AG20443 (cell line): ENCODE data around the gene CRYBA2.

Source experiments
- DNase-seq: peaks from one replicate; pipeline ENCODE4 v3.0.0; 2012; ENCODE audit warnings: low spot score, mixed read lengths

The CRYBA2 gene, protein sequence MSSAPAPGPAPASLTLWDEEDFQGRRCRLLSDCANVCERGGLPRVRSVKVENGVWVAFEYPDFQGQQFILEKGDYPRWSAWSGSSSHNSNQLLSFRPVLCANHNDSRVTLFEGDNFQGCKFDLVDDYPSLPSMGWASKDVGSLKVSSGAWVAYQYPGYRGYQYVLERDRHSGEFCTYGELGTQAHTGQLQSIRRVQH

DNA sequence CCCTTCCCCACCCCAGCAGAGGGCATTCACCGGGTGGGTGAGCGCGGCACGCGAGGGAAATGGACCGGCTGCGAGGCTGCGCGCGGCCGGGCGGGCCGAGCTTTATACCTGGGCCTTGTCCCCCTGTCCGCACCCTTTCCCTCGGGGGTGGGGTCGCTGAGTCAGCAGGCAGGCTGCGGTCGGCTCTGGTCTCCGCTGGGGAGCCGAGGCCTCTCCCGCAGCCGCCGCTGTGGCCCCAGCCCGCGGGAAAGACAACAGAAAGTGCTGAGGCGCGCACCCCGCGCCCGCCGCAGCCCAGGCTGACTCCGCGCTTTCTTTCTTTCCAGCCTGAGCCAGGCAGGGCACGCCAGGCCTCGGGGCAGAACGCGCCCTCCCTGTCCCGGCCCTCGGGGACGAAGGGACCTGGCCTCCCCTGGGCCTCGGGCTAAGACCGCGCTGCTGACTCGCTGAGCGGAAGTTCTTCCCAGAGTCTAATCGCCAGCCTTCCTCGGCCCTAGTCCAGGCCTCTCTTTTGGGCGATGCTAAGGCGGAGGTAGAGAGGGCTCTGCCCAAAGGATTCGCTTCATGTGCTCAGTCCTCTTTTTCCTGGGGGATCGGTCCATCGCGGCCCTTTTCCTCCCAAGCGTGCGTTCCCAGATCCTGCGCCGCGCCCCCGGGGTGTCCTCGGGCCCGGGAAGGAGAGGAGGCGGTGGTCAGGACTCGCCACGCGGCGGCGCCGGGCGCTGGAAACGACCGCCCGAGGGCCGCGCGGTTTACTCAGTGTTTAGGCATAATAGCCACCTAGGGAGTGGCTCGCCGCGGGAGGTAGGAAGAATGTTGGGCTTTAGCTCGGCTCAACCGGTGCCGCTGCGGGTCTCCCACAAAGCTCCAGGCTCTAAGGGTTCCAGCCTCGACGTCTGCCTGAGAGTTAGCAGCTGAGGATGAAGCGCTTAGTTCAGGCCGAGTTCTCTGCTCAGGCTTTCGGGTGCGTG lies at the start of gene CRYBA2:
CRYBA2 (minus strand) TSS at position 78 of the 971 bp plus-strand sequence. CDS start 246 bp downstream, outside the sequence.
- DNase-seq: no peak

DNA sequence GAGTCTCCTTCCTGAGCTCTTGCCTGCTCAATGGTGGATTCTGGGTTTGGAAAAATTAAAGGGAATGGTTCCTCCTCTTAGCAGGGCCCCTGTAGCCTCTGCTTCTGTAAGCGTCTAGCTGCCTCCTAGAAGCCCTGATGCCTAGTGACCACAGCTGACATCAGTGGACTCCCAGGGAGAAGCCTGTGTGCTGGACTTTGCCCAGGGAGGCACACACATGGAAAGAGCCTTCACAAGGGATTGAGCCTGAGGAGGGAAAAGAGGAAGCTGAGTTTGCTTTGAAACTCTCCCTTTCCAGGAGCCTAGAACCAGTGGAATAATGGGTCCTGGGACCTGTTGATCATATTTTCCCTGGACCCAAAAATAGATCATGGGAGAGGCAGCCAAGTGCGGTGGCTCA lies 49.5 kb upstream of the CRYBA2 start:
- DNase-seq: no peak

DNA sequence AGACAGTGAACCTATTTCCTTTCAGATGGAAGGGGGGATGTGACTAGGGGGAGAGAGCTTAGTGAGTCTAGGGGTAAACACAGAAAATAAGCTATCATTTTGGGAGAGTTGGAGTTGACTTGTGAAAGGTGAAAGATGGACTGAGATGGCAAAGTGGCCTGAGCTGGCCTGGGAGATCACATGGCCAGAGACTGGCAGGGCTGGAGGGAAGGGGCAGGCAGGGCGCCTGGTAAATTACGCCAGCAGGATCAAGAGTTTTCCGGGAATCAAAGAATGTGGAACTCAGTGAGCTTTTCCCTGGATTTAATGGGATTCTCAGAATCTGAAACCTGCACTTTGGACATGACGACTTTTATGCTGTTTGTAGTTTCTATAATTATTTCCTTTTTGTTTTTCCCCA lies 48.9 kb upstream of the CRYBA2 start:
- DNase-seq: no peak

DNA sequence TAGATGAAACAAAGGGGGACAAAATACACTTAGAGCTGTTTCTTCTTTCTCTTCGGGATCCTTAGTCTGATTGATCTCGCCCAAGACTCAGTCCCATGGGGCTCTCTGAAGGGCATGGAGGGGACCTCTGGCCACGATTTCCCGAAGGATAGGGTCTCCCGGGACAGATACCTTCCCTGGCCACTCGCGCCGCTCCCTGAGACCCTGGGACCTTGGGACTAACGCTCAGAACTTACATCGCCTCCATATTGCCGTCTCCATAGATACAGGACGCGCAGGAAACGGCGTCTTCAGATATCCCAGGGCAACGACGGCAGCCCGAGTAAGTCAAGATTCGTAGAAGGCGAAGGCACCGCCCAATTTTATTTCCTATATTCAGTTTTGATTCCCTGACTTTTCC lies 48.0 kb upstream of the CRYBA2 start, which contains the start of gene CFAP65:
CFAP65 (minus strand) TSS at position 265 of the 400 bp plus-strand sequence. CDS start 2,468 bp downstream, outside the sequence.
- peak; percentile 71 for DNase-seq

DNA sequence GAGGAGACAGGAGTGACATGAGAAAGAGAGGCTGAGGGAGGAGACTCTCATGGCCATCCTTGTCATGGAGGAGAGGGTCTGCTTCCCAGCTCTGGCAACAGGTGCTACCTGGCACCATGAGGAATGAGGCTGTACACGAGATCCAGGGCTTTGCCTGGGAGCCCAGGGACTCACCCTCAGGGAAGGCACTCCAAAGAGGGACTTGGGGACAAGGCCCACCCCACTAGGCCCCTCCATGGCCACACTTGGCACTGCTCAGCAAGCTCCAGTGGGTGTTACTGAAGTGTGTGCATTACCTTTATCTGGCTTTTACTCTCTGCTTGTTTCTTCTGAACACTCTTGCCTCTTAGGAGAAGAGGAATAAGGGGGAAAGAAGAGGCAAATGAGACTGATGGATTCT lies 45.4 kb upstream of the CRYBA2 start:
- no peak for DNase-seq

DNA sequence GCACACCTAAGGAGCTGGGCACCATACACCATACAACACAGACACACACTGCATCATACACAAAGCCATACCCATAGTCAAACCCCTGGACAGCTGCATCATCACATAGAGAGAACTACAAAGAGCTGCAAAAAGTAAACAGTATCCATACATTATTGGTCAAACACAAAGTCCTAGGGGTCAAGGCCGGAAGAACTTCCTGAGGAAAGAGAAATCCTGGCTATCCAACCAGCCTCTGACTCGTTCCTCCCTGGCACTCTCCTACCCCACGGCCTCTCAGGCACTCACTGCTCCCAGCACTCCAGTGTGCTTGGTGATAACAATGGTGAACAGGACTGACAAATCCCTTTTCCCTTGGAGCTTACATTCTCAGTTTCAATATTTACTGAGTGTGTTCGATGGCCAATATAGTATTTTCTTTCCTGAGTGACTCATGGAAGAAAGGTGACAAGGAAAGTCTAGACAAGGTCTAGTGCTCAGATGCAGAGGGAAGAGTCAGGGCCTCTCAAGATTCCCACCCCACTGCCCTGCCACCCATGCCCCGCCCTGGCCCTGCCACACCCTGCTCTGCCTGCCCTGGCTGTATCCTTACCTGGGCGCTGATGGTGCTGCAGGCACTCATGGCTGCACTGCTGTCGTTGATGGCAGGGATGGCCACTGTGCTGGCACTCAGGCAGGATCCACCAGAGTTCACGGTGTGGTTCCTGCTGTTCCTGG lies 44.7 kb upstream of the CRYBA2 start:
- no peak for DNase-seq

DNA sequence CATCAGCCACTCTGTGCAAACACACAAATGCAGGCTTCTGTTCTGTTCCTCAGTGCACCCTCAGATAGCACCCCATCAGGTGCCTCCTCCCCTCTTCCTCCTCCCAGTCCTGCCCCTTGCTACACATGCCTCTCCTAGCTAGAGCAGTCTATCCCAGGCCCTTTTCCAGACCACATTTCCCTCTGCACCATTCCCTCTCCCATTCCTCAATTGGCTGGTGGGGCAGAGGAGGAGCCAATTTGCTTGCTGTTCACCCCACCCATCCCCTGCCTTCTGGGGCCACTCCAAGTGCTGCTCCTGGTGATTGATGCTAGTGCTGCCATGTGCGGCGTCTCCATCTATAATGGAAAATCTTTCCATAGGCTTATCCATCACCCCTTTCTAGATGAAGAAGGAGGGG lies 42.7 kb upstream of the CRYBA2 start:
- no peak for DNase-seq

DNA sequence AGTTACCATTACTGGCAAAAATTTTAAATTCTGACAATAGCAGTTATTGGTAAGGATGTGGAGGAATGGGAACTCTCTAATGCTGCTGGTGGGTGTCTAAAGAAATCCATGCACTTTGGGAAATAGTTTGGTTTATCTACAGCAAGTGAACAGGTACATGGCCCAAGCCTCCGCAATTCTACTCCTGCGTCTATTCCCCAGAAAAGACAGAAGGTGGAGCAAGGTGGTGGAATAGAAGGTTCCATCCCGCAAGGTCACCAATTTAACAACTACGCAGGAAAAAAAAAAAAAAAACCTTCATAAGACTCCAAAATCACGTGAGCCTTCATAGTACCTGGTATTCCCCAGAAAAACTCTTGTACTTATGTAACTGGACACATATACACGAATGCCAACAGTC lies 41.6 kb upstream of the CRYBA2 start:
- DNase-seq: no peak

DNA sequence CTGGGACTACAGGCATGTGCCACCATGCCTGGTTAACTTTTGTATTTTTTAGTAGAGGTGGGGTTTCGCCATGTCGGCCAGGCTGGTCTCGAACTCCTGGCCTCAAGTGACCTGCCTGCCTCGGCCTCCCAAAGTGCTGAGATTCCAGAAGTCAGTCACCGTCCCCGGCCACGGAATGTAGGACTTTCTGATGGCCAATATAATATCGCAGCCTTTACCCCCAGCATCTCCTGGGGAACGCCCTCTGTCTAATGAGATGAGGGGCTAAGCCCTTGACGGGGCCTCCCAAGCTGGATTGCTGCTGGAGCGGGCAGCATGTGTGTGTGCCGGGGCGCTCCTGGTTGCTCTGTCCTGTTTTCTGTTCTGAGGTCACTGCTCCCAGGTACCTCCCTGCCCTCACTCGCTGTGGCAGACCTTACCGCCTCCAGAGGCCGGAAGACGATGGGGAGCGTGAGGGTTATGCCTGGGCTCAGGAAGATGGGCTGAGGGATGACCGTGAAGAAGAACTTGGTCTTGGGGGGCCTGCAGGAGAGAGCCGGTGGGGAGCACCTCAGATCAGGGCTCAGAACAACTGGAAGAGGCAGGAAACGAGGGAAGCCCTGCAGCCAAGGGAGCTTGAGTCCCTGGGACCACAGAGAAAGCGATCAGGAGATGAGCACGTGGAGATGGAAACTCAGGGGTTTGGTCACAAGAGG lies 39.0 kb upstream of the CRYBA2 start:
- no peak for DNase-seq

DNA sequence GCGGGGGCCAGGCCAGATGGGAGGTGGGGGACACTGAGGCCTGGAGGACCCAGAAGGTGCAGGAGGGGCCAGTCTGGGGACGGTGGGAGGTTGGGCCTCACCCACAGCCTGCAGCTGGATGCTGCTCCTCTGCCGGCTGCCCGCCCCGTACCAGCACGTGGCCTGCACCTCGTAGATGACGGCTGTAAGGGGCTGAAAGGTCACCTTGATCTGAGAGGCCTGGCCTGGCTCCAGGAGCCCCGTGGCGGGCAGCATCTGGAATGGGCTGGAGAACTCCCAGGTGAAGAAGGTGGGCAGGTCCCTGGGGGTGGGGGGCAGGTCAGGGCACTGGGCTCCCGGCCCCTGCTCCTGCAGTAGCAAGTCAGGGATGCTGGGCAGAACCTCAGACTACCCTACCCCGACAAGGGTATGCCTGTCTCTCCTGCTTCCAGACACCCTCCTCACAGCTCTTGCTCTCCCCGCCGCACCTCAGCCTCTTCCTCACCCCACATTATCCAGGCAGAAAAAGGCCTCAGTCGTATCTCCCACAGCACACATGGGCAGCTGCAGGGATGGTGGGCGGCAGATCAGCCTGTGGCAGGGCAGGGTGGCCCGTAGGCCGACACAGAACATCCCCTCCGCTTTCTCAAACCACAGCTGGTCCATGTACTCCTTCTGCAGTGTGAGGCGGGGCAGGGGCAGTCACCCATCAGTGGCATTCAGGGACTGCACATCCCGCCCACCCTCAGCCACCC lies 38.0 kb upstream of the CRYBA2 start:
- DNase-seq: no peak

DNA sequence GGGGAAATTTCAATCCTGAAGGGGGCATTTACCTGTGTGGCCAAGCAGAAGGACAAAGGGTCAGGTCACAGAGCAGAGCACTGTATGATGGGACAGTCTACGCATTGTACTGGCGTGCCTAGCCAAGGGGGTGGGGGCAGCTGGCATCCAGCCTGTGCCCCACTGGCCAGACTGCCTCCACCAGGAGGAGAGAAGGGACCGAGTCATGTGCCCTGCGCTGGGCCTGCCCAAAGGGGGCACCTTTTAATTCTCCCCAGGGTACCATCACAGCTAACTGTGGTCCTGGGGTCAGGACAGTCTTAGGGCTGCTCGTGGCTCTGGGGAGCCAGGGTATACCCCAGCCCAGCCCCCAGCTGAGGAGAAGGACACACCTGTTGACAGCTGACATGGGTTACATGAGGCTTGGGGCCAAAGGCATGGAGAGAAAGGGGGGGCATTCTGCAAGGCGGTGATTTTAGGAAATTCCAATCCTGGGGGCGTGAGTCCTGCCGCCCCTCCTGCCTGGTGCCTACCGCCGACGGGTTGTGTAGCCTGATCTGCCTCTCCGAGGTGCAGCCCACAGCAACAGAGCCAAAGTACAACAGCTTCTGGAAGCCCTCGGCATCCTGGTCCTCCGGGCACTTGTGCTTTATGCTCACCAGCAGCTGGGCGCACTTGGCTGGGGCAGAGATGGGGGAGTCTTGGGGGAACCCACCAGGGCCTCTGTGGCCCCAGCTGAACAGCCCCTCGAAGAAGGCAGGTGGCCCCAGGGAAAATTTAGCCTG lies 37.1 kb upstream of the CRYBA2 start:
- no peak for DNase-seq

DNA sequence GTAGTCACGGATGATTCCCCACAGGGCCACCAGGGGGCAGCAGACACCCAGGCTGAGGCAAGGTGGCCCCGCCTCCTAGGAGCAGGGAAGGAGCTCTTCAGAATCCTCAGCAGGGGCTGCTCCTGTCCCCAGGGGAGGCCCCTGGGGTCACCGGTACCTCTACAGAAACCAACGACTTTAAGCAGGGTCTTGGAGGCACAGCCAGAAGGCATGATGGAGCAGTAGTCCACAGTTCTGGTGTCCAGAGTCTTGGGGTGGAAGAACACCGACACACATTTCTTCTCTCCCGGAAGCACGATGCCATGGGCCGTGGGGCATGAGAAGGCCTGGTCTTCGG lies 36.6 kb upstream of the CRYBA2 start:
- peak; percentile 92 for DNase-seq

DNA sequence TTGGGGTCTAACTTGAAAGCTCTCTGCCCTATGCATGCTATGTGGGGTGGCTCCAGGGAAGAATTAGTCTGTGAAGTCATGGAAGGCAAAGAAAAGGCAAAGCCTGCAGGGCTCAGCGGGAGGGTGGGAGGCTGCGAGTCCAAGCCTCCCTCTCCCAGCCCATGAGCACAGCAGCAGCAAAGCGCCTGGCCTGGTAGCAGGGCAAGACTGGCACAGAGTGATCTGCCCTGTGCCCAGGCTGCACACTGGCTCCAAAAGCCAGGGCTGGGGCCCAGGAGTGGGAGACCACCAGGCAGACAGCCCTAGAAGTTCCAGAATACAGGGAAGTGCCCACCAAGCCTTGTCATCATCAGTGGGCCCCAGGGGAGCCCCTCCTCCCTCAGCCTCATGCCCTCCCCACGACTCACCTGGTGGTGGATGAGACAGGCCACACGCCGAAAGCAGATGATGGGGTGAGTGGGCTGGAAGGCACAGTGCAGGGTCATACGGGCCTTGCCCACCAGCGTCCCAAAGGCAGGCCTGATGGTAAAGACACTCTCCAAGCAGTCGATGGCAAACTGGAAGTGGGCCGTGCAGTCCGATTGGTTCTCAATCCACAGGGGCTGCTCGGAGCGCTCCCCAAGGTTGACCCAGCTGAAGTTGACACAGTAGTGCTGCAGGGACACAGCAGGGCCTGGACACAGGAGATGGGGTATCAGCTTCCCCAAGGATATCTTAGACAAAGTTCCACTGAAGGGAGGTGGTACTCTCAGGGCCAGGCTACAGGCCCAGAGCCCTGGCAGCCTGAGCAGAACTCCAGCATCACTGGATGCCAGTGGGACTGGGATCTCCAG lies 36.0 kb upstream of the CRYBA2 start:
- no peak for DNase-seq

DNA sequence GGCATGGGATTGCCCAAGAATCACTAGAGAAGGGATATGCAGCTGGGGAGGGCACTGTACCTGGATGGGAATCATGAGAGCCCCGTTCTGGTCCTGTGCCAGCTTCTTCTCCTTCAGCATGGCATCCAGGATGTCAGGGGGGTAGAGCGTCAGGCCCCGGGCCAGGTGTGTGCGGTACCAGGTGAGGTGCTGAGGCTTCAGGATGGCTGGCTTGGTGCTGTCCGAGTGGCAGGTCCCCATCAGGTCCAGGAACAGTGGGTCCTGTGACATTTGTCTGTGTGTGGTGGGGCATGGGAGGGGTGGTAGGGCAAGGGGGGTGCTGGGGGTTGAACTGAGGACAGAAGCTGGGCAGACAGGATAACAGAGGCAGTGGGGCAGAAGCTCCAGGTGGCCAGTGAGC lies 34.9 kb upstream of the CRYBA2 start:
- no peak for DNase-seq

DNA sequence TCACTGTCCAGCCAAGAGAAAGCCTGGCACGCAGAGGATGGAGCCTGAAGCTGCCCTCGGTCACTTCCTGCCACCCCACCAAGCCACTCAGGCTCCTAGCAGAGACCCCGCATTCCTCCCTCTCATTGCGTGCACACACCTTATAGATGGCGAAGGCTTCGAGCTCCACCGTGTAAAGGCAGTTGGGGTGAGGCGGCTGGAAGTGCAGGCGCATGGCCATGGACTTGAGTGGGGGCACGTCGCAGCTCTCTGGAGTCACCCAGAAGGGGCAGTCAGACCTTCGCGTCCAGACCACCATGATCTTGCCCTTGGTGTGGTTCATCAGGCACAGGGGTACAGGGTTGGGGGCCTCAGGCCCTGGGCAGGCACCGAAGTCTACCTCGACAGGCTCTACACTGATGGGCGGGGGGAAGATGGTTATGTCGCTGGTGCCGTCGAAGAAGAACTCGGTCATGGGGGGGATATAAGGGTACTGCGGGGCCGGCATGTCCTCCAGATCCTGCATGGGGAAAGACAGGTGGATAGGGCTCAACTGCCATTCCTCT lies 34.4 kb upstream of the CRYBA2 start:
- no peak for DNase-seq

DNA sequence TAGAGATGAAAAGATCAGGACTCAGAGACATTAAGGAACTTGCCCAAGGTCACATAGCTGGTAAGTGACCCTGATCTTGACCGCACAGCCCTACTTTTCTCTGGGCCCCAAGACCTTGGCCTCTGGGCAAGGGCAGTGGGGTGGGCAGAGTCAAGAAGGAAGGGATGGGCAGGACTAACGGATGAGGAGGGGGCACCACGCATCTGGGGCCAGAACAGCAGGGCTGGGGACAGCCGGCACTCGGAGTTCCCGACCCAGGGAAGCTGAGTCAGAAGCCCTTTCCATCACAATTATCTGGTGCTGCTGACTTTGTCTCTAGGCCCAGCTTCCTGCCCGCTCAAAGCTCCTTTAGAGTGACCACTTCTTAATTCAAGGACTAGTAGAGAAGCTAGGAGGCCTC lies 33.7 kb upstream of the CRYBA2 start:
- no peak for DNase-seq

DNA sequence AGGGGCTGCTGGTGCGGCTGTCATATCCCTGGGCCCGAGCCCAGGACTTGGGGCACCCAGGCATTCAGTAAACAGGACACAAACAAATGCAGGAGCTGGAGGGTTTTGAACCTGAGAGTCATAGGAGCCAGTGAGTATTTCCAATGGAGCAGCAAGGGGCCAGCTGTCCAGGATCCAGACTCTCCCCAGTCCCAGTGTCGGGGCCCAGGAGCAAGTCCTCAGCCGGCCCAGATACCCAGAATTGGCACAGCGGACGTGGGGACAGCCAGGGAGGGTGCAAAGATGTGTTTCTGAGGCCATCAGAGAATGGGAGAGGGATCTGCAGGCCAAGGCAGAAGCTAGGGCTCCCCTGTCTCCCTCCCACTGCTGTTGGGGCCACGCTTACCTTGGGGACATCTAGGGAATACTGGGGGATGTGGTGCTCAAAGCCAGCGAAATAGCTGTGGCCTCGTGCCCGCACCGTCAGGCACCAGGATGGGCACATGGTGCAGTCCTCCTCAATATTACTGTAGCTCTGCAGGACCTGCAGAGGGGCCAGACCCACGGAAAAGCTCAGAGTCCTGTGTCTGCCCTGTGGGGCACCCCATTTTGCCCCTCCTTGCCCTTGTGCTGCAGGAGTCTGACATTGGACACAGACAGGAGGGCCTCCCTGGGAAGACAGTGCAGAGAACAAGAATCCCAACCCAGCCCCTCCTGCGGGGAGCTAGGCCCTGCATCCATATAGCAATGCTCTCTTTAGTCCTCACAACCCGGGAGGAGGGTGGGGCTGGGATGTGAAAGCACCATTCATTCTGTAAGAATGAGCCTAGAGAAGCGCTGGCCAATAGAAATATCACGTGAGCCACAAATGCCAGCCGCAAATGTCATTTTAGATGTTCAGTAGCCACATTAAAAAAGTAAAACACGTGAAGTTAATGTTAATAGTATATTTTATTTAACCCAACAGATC lies 32.7 kb upstream of the CRYBA2 start:
- DNase-seq: peak; percentile 53

DNA sequence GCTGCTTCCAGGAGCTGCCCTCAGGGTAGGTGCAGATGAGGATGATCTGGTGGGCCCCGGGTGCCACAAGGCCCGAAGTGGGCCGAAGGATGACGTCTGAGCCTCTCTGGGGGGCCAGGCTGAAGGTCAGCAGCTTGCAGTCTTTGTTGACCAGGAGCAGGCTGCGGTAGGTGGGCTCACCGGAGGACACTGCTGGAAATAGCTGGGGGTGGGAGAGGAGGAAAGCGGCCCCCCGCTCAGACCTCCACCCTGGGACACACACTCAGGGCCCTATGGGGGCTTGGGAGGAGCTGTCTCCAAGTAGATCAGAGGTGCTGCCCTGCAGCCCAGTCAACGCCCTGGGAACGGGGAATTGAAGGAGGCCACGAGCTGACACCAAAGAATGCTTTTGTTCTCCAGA lies 30.8 kb upstream of the CRYBA2 start:
- DNase-seq: no peak
